Upper lobe of left lung (tissue), 6 donors: ENCODE data around the gene THAP4. TPM values are rescaled to one million over a fixed set of nuclear protein-coding genes. Genes with fewer than 3 reads are reported as not detected.
A peak's percentile ranks its signal among the peaks of the same experiment; 100 is the strongest.

ENCODE experiments used
- ATAC-seq, 2 donors: fragments of 200-7000 bp; cut with Tn5 transposase; one replicate each; pipeline ENCODE4 v1.9.1; 2022; ENCODE audit warnings: mild to moderate bottlenecking in 2 of 2, moderate library complexity in 2 of 2; ENCODE audit not compliant: low FRiP score in 2 of 2
- DNase-seq, 2 donors: peaks; one replicate each; pipeline ENCODE4 v3.0.0-alpha.2; 2019 to 2020
- H3K27ac ChIP-seq, 4 donors: fragments of 200-600 bp; sonication (generic); one replicate each; pipeline ENCODE4 v1.5.1; 2016 to 2019
- H3K27me3 ChIP-seq, 4 donors: fragments of 200-600 bp; sonication (generic); one replicate each; pipeline ENCODE4 v1.5.1; 2017 to 2019
- H3K36me3 ChIP-seq, 4 donors: fragments of 200-600 bp; sonication (generic); one replicate each; pipeline ENCODE4 v1.5.1; 2016 to 2019
- H3K4me1 ChIP-seq, 4 donors: fragments of 200-600 bp; sonication (generic); one replicate each; pipeline ENCODE4 v1.5.1; 2018 to 2019
- H3K4me3 ChIP-seq, 4 donors: fragments of 200-600 bp; sonication (generic); one replicate each; pipeline ENCODE4 v1.5.1; 2017 to 2019; ENCODE audit warnings: mild to moderate bottlenecking in 2 of 4, moderate library complexity in 1 of 4
- H3K9me3 ChIP-seq, 4 donors: fragments of 200-600 bp; sonication (generic); one replicate each; pipeline ENCODE4 v1.5.1; 2018 to 2019
- CTCF ChIP-seq, 6 experiments: fragments of 450-650 bp in 4 of 6; fragments of 200-600 bp in 2 of 6; sonication (generic) in 2 of 6; IDR thresholded peaks; one replicate each; pipeline ENCODE4 v1.5.1; 2016 to 2019; ENCODE audit warnings: antibody characterized with exemption in 6 of 6
- EP300 ChIP-seq, 4 donors: sonication (generic); formaldehyde crosslinking; IDR thresholded peaks; one replicate each; pipeline ENCODE4 v1.5.1; 2017; ENCODE audit warnings: antibody characterized with exemption in 4 of 4, control low read depth in 2 of 4
- POLR2A ChIP-seq, 4 donors: fragments of 450-650 bp; IDR thresholded peaks; one replicate each; pipeline ENCODE4 v1.5.1; 2016 to 2017; ENCODE audit warnings: antibody characterized with exemption in 4 of 4, mild to moderate bottlenecking in 2 of 4
- POLR2AphosphoS5 ChIP-seq, 2 donors: sonication (generic); formaldehyde crosslinking; IDR thresholded peaks; one replicate each; pipeline ENCODE4 v1.5.1; 2017; ENCODE audit warnings: antibody characterized with exemption in 2 of 2
- WGBS, 2 donors: methylation state at CpG; one replicate each; pipeline ENCODE4 v1.1.5; 2017 to 2018; 5-methylcytosine and 5-hydroxymethylcytosine counted together
- total RNA-seq, 6 donors: library from RNA; depleted of rRNA in 4 of 6; stranded (reverse); fragments of >200 nt in 4 of 6; gene quantifications; one replicate each; pipeline versions ENCODE4 v1.1.0 to v1.2.1, GENCODE V29; 2016 to 2021
- donor health status: DM: no; HTN: no; CAD: no; lungs with moderate emphysema.
- donor health status: DM: no; HTN: yes; CAD: no; lungs with severe emphysema.

The THAP4 gene
- total RNA-seq, 6 donors from 2014 or later = 36.6 to 85.9 (median 48.1) TPM

GRCh38 chr2:241554610-241555322 lies 82.2 kb downstream of the THAP4 start:
- H3K4me3 ChIP-seq = no peak overlapping the region
- H3K27ac ChIP-seq = peak overlapping the region in 3 of 4 donors; percentile 21 to 61 (median 51)
- no peak for TF ChIP-seq POLR2A (IDR thresholded peaks at IDR 0.05)
- TF ChIP-seq EP300 (IDR thresholded peaks at IDR 0.05) = no peak
- no peak for TF ChIP-seq POLR2AphosphoS5 (IDR thresholded peaks at IDR 0.05)
- TF ChIP-seq CTCF (IDR thresholded peaks at IDR 0.05) = no peak
- H3K27me3 ChIP-seq = peaks cover 0 to 10% (median 0%) of the 10 kb centered on the region in 4 donors
- H3K36me3 ChIP-seq = no peaks in the 10 kb centered on the region
- H3K9me3 ChIP-seq = no peaks in the 10 kb centered on the region
- peaks cover 21 to 62% (median 47%) of the 10 kb centered on the region in 4 donors for H3K4me1 ChIP-seq
- ATAC-seq (no peak), DNase-seq (peak in 1 of 2 donors; percentile 69)
- WGBS, 2 donors = 74 to 85% methylated on average over 5 to 7 of the region's 7 CpGs

GRCh38 chr2:241553981-241554380 lies 83.0 kb downstream of the THAP4 start:
- peaks cover 21 to 61% (median 49%) of the 10 kb centered on the region in 4 donors for H3K4me1 ChIP-seq
- peak overlapping the region in 2 of 4 donors; percentile 28 to 51 for H3K27ac ChIP-seq

GRCh38 chr2:241553512-241553830 lies 83.5 kb downstream of the THAP4 start:
- H3K27ac ChIP-seq = peak overlapping the region in 1 of 4 donors; percentile 51
- H3K36me3 ChIP-seq = no peaks in the 10 kb centered on the region
- no peak for ATAC-seq
- H3K9me3 ChIP-seq = no peaks in the 10 kb centered on the region
- no peaks in the 10 kb centered on the region for H3K27me3 ChIP-seq
- H3K4me1 ChIP-seq = peaks cover 26 to 60% (median 50%) of the 10 kb centered on the region in 4 donors
- WGBS, 2 donors = 77 to 78% methylated on average over 12 of the region's 12 CpGs
- DNase-seq = no peak
- TF ChIP-seq POLR2A (IDR thresholded peaks at IDR 0.05) (no peak), EP300 (IDR thresholded peaks at IDR 0.05) (no peak), CTCF (IDR thresholded peaks at IDR 0.05) (no peak), POLR2AphosphoS5 (IDR thresholded peaks at IDR 0.05) (no peak)
- H3K4me3 ChIP-seq = no peak overlapping the region

More at GRCh38 chr2:241553981-241554380, 83.0 kb downstream of the THAP4 start:
- DNase-seq (no peak), ATAC-seq (no peak)
- Histone ChIP-seq H3K4me3 (no peak overlapping the region), H3K27me3 (peaks cover 0 to 4% (median 0%) of the 10 kb centered on the region in 4 donors), H3K36me3 (no peaks in the 10 kb centered on the region), H3K9me3 (no peaks in the 10 kb centered on the region)
- TF ChIP-seq POLR2AphosphoS5 (IDR thresholded peaks at IDR 0.05) = no peak
- no peak for TF ChIP-seq POLR2A (IDR thresholded peaks at IDR 0.05)
- no peak for TF ChIP-seq CTCF (IDR thresholded peaks at IDR 0.05)
- WGBS, 2 donors = 84 to 85% methylated on average over 5 to 6 of the region's 6 CpGs

GRCh38 chr2:241551998-241552737 lies 84.8 kb downstream of the THAP4 start:
- peak overlapping the region in 3 of 4 donors; percentile 1 to 44 (median 34) for H3K4me3 ChIP-seq
- H3K27ac ChIP-seq = peak overlapping the region; percentile 27 to 73 (median 34)
- no peaks in the 10 kb centered on the region for H3K27me3 ChIP-seq
- DNase-seq (peak; percentile 56 to 79), ATAC-seq (peak in 1 of 2 donors; percentile 21)
- TF ChIP-seq CTCF (IDR thresholded peaks at IDR 0.05) = no peak
- no peak for TF ChIP-seq POLR2AphosphoS5 (IDR thresholded peaks at IDR 0.05)
- TF ChIP-seq EP300 (IDR thresholded peaks at IDR 0.05) = no peak
- peak in 1 of 4 donors; percentile 20 for TF ChIP-seq POLR2A (IDR thresholded peaks at IDR 0.05)
- no peaks in the 10 kb centered on the region for H3K9me3 ChIP-seq
- H3K4me1 ChIP-seq = peaks cover 32 to 66% (median 52%) of the 10 kb centered on the region in 4 donors
- no peaks in the 10 kb centered on the region for H3K36me3 ChIP-seq
- 53 to 72% methylated on average over 27 to 33 of the region's 33 CpGs for WGBS, 2 donors
